IPS DF 4.7 (cell line): ENCODE measurements around the gene TDRD6.
"Not testable (repeated sequence)": the region's sequence is repeated elsewhere in the genome, so short reads cannot be mapped to it uniquely, and the experiment has no call there.

ENCODE experiments used
- DNase-seq: peaks from one replicate; pipeline ENCODE4 v3.0.0-alpha.2; 2013; ENCODE audit warnings: low spot score; ENCODE audit errors: extremely low read depth

Gene TDRD6

DNA sequence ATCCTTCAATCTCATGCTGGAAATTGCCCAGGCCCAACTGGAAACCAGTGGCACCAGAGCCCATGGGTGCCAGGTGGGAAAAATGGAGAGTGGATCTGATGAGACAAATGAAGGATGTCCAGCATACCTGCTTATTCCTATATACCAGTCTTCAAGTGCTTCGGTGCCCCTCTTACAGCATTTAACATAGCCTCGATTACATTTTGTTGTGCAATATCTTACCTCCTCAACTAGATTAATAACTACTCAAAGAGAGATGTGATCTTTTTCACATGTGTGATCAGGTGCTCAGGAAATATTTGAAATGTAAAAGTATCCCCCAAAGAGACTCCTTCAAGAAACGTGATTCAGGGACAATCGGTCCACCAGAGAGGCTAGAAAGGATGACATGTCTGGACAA is 54.2 kb downstream of the TDRD6 start:
- no peak for DNase-seq

GRCh38 chr6:46743425-46744158 is 55.9 kb downstream of the TDRD6 start:
- DNase-seq, result no peak

- DNase-seq, result not testable (repeated sequence)
Measured at GRCh38 chr6:46744159-46744725, 56.6 kb downstream of the TDRD6 start.

- no peak for DNase-seq
Measured at GRCh38 chr6:46745973-46746372, 58.3 kb downstream of the TDRD6 start.

DNA sequence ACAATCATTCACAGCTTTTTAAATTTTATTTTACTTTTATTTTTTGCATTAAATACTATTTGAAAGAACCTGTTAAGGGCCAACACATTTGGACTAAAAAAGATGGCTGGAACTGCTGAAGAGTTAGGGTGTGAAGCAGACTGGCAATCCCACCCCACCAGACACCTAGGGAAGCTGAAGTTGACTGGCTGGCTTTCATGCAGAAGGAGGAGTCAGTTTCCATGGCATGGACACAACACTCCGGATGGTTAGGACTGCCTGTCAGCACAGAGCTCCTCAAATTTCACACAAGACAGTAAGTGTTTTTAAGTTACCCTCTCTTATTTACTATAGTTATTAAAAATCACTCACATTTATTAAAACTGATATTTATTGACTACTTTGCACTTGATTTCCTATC is 59.0 kb downstream of the TDRD6 start, which contains the start of gene ANKRD66:
ANKRD66 (plus strand) TSS at position 238 of the 400 bp plus-strand sequence. CDS start 5,016 bp downstream, outside the sequence.
- DNase-seq, result no peak

GRCh38 chr6:46748940-46749503 is 61.3 kb downstream of the TDRD6 start:
- DNase-seq, result no peak

DNA sequence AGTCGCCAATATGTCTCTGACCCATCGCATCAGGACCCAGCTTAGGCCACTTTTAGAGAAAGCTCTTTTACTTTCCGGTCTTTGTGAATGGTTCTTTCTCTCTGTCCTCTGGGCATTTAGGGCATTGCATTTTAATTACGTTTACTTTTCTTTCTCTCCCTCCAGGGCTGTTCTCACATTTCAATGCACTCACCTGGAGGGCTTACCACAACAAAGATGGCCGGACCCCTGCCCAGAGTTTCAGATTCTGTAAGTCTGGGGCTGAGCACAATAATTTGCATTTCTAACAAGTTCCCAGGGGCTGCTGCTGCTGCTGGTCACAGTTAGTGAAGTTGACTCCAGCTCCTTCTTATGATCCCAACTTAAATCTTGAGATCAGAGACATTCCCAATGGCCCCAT is 62.0 kb downstream of the TDRD6 start:
- DNase-seq, result no peak

DNA sequence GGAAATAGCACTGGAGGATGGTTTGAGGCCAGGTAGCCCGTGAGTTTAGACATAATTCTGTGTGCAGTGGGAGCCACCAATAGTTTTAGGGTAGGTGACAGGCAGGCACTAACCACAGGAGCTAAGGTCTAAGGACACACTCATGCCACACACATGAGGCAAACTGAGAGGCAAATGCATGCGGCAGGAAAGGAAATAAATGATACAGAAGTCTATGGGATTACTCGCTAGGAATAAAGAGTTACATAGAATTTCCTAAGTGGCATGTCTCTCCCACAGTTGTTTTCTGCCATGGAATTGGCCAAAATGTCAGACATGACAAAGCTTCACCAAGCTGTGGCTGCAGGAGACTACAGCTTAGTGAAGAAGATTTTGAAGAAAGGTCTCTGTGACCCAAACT is 64.0 kb downstream of the TDRD6 start:
- no peak for DNase-seq
